CD4-positive, alpha-beta T cell treated with Interleukin-10 for 1 hour (primary cell): ENCODE results near the gene CREB5.

Source experiments
- DNase-seq: peaks from one replicate; pipeline ENCODE4 v3.0.0-alpha.2; 2020

Gene CREB5

GRCh38 chr7:28695300-28696295 is 283.3 kb downstream of the CREB5 start:
- DNase-seq = no peak

- DNase-seq = no peak
These were observed 285.7 kb downstream of the CREB5 start for GRCh38 chr7:28697913-28698563.

- no peak for DNase-seq
These were observed 286.5 kb downstream of the CREB5 start for GRCh38 chr7:28698840-28699239.

- DNase-seq = no peak
These were observed 287.8 kb downstream of the CREB5 start for GRCh38 chr7:28700096-28700495.

- DNase-seq = no peak
These were observed 288.5 kb downstream of the CREB5 start for GRCh38 chr7:28700790-28701203.

- DNase-seq = no peak
These were observed 289.4 kb downstream of the CREB5 start for GRCh38 chr7:28701731-28702130.

- DNase-seq = no peak
These were observed 289.9 kb downstream of the CREB5 start for GRCh38 chr7:28702171-28702570.

- no peak for DNase-seq
These were observed 290.9 kb downstream of the CREB5 start for GRCh38 chr7:28703037-28703765.

GRCh38 chr7:28704706-28705105 is 292.4 kb downstream of the CREB5 start:
- DNase-seq = no peak

GRCh38 chr7:28705350-28705749 is 293.0 kb downstream of the CREB5 start:
- no peak for DNase-seq

GRCh38 chr7:28706584-28706983 is 294.3 kb downstream of the CREB5 start:
- DNase-seq = no peak

GRCh38 chr7:28707291-28707690 is 295.0 kb downstream of the CREB5 start:
- no peak for DNase-seq

GRCh38 chr7:28708033-28708951 is 296.0 kb downstream of the CREB5 start:
- no peak for DNase-seq

- DNase-seq = no peak
These were observed 297.4 kb downstream of the CREB5 start for GRCh38 chr7:28709748-28710147.

GRCh38 chr7:28711114-28711513 is 298.8 kb downstream of the CREB5 start:
- no peak for DNase-seq

- no peak for DNase-seq
These were observed 302.3 kb downstream of the CREB5 start for GRCh38 chr7:28714459-28715120.

- no peak for DNase-seq
These were observed 305.2 kb downstream of the CREB5 start for GRCh38 chr7:28717445-28718054.

- no peak for DNase-seq
These were observed 305.8 kb downstream of the CREB5 start for GRCh38 chr7:28718055-28718481.

GRCh38 chr7:28718545-28718944 is 306.2 kb downstream of the CREB5 start:
- no peak for DNase-seq

GRCh38 chr7:28722684-28723083 is 310.4 kb downstream of the CREB5 start:
- DNase-seq = no peak

- DNase-seq = no peak
These were observed 311.0 kb downstream of the CREB5 start for GRCh38 chr7:28723336-28723735.
